ENCODE data around the gene PIGQ.

The PIGQ gene

GRCh38 chr16:522320-523096 lies 47.3 kb upstream of the PIGQ start:
- H3K9ac ChIP-seq (ENCODE audit: low read length): no peak overlapping the region
- H4K20me1 ChIP-seq (ENCODE audit: insufficient read depth, low read length): no peaks in the 10 kb centered on the region
- H3K4me2 ChIP-seq (ENCODE audit: low read length): no peak overlapping the region
- H3K9me3 ChIP-seq (ENCODE audit: insufficient read depth, low read length): no peaks in the 10 kb centered on the region
- no peak overlapping the region for H3K4me3 ChIP-seq (ENCODE audit: low read length)
- TF ChIP-seq, protein P1, sequence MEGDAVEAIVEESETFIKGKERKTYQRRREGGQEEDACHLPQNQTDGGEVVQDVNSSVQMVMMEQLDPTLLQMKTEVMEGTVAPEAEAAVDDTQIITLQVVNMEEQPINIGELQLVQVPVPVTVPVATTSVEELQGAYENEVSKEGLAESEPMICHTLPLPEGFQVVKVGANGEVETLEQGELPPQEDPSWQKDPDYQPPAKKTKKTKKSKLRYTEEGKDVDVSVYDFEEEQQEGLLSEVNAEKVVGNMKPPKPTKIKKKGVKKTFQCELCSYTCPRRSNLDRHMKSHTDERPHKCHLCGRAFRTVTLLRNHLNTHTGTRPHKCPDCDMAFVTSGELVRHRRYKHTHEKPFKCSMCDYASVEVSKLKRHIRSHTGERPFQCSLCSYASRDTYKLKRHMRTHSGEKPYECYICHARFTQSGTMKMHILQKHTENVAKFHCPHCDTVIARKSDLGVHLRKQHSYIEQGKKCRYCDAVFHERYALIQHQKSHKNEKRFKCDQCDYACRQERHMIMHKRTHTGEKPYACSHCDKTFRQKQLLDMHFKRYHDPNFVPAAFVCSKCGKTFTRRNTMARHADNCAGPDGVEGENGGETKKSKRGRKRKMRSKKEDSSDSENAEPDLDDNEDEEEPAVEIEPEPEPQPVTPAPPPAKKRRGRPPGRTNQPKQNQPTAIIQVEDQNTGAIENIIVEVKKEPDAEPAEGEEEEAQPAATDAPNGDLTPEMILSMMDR (IDR thresholded peaks at IDR 0.05; ENCODE audit: low read depth, low read length): no peak
- no peak for TF ChIP-seq EZH2phosphoT487 (IDR thresholded peaks at IDR 0.05; ENCODE audit: low read depth)
- no peak overlapping the region for H2AFZ ChIP-seq (ENCODE audit: low read depth, low read length)
- H3K27me3 ChIP-seq (ENCODE audit: low read depth, low read length): no peaks in the 10 kb centered on the region
- H3K27ac ChIP-seq (ENCODE audit: low read length): no peak overlapping the region
- peaks cover 6% of the 10 kb centered on the region for H3K36me3 ChIP-seq (replicated peaks; ENCODE audit: low read depth, low read length)
- peaks cover 21% of the 10 kb centered on the region for H3K4me1 ChIP-seq (ENCODE audit: low read length)
- H3K79me2 ChIP-seq (ENCODE audit: low read length): peaks cover 16% of the 10 kb centered on the region

GRCh38 chr16:523097-523741 lies 46.5 kb upstream of the PIGQ start:
- Histone ChIP-seq H3K36me3 (replicated peaks; ENCODE audit: low read depth, low read length) (peaks cover 6% of the 10 kb centered on the region), H3K27me3 (ENCODE audit: low read depth, low read length) (no peaks in the 10 kb centered on the region), H3K4me2 (ENCODE audit: low read length) (no peak overlapping the region), H3K27ac (ENCODE audit: low read length) (no peak overlapping the region), H3K9ac (ENCODE audit: low read length) (no peak overlapping the region), H3K9me3 (ENCODE audit: insufficient read depth, low read length) (no peaks in the 10 kb centered on the region), H3K79me2 (ENCODE audit: low read length) (peaks cover 23% of the 10 kb centered on the region), H3K4me1 (ENCODE audit: low read length) (peaks cover 21% of the 10 kb centered on the region), H3K4me3 (ENCODE audit: low read length) (no peak overlapping the region), H4K20me1 (ENCODE audit: insufficient read depth, low read length) (no peaks in the 10 kb centered on the region), H2AFZ (ENCODE audit: low read depth, low read length) (no peak overlapping the region)
- TF ChIP-seq, protein P1 (IDR thresholded peaks at IDR 0.05; ENCODE audit: low read depth, low read length): no peak
- TF ChIP-seq EZH2phosphoT487 (IDR thresholded peaks at IDR 0.05; ENCODE audit: low read depth): no peak

GRCh38 chr16:524274-525040 lies 45.3 kb upstream of the PIGQ start:
- Histone ChIP-seq H3K4me2 (ENCODE audit: low read length) (no peak overlapping the region), H3K4me3 (ENCODE audit: low read length) (no peak overlapping the region), H3K9me3 (ENCODE audit: insufficient read depth, low read length) (no peaks in the 10 kb centered on the region), H3K27me3 (ENCODE audit: low read depth, low read length) (no peaks in the 10 kb centered on the region), H3K27ac (ENCODE audit: low read length) (peak overlapping the region; percentile 93), H3K79me2 (ENCODE audit: low read length) (peaks cover 35% of the 10 kb centered on the region), H3K9ac (ENCODE audit: low read length) (no peak overlapping the region), H3K36me3 (replicated peaks; ENCODE audit: low read depth, low read length) (peaks cover 7% of the 10 kb centered on the region), H4K20me1 (ENCODE audit: insufficient read depth, low read length) (peaks cover 7% of the 10 kb centered on the region), H3K4me1 (ENCODE audit: low read length) (peaks cover 26% of the 10 kb centered on the region), H2AFZ (ENCODE audit: low read depth, low read length) (no peak overlapping the region)
- TF ChIP-seq EZH2phosphoT487 (IDR thresholded peaks at IDR 0.05; ENCODE audit: low read depth): no peak
- TF ChIP-seq, protein P1 (IDR thresholded peaks at IDR 0.05; ENCODE audit: low read depth, low read length): no peak

DNA sequence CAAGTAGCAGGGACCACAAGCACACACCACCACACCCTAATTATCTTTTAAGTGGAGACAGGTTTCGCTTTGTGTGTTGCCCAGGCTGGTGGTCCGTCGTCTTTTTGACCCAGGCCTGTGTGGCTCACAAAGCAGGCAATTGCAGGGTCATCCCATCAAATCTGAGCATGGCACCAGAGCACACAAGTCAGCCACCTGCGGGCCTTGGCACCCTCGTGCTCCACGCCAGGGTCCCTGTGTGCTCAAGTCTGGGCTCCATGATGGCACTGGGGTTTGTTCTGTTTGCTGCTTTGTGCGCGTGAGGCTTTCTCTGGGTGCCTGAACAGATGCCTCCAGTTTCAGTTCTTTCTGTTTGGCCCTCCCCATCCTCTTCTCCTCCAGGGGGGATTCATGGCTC lies 44.6 kb upstream of the PIGQ start:
- Histone ChIP-seq H3K9me3 (ENCODE audit: insufficient read depth, low read length) (no peaks in the 10 kb centered on the region), H3K9ac (ENCODE audit: low read length) (peak overlapping the region; percentile 93; the same call in 1 of the 2 replicates), H2AFZ (ENCODE audit: low read depth, low read length) (no peak overlapping the region), H3K27me3 (ENCODE audit: low read depth, low read length) (no peaks in the 10 kb centered on the region), H3K79me2 (ENCODE audit: low read length) (peaks cover 42% of the 10 kb centered on the region), H3K4me2 (ENCODE audit: low read length) (peak overlapping the region; percentile 100), H3K27ac (ENCODE audit: low read length) (peak overlapping the region; percentile 93), H3K36me3 (replicated peaks; ENCODE audit: low read depth, low read length) (peaks cover 11% of the 10 kb centered on the region), H3K4me3 (ENCODE audit: low read length) (peak overlapping the region; percentile 93), H4K20me1 (ENCODE audit: insufficient read depth, low read length) (peaks cover 14% of the 10 kb centered on the region), H3K4me1 (ENCODE audit: low read length) (peaks cover 28% of the 10 kb centered on the region)
- TF ChIP-seq, protein P1 (IDR thresholded peaks at IDR 0.05; ENCODE audit: low read depth, low read length): no peak
- TF ChIP-seq EZH2phosphoT487 (IDR thresholded peaks at IDR 0.05; ENCODE audit: low read depth): no peak
